Tibial nerve (tissue), 4 donors: ENCODE data around the gene HOXA5. TPM values are rescaled to one million over a fixed set of nuclear protein-coding genes. Genes with fewer than 3 reads are reported as not detected.
A peak's percentile ranks its signal among the peaks of the same experiment; 100 is the strongest.

Experiments used
- DNase-seq, 2 donors: peaks; one replicate each; pipeline ENCODE4 v3.0.0-alpha.2; 2019; ENCODE audit warnings: low spot score in 2 of 2
- H3K27ac ChIP-seq, 4 donors: fragments of 200-600 bp; sonication (generic) in 3 of 4; one replicate each; pipeline ENCODE4 v1.5.1; 2017 to 2019; ENCODE audit warnings: mild to moderate bottlenecking in 1 of 4
- H3K27me3 ChIP-seq, 2 donors: fragments of 200-600 bp; sonication (generic) in 1 of 2; one replicate each; pipeline versions ENCODE4 v1.5.1 to v1.6.0; 2017 to 2019
- H3K36me3 ChIP-seq, 3 donors: fragments of 200-600 bp; sonication (generic); one replicate each; pipeline ENCODE4 v1.5.1; 2018 to 2019
- H3K4me1 ChIP-seq, 4 donors: fragments of 200-600 bp; sonication (generic) in 3 of 4; one replicate each; pipeline ENCODE4 v1.5.1; 2017 to 2019
- H3K4me3 ChIP-seq, 4 donors: fragments of 200-600 bp; sonication (generic) in 3 of 4; one replicate each; pipeline ENCODE4 v1.5.1; 2017 to 2019; ENCODE audit warnings: mild to moderate bottlenecking in 1 of 4, moderate library complexity in 1 of 4
- H3K9me3 ChIP-seq, 4 donors: fragments of 200-600 bp; sonication (generic) in 3 of 4; one replicate each; pipeline ENCODE4 v1.5.1; 2017 to 2019
- EP300 ChIP-seq, 2 donors: sonication (generic); formaldehyde crosslinking; IDR thresholded peaks; one replicate each; pipeline ENCODE4 v1.6.1; 2017; ENCODE audit warnings: antibody characterized with exemption in 2 of 2, mild to moderate bottlenecking in 1 of 2
- POLR2A ChIP-seq, 2 donors: fragments of 450-650 bp; IDR thresholded peaks; one replicate each; pipeline ENCODE4 v1.6.1; 2017; ENCODE audit warnings: antibody characterized with exemption in 2 of 2, mild to moderate bottlenecking in 2 of 2, moderate library complexity in 2 of 2
- WGBS, 2 donors: methylation state at CpG; one replicate each; pipeline ENCODE4 v1.1.5; 2018; 5-methylcytosine and 5-hydroxymethylcytosine counted together
- total RNA-seq, 4 donors: library from RNA; depleted of rRNA; stranded (reverse); fragments of >200 nt; gene quantifications; one replicate each; pipeline ENCODE4 v1.1.0, GENCODE V29; 2016
- TF ChIP-seq, protein P1 (sequence below), 5 experiments: fragments of 200-600 bp in 3 of 5; fragments of 450-650 bp in 2 of 5; sonication (generic) in 3 of 5; IDR thresholded peaks; one replicate each; pipeline ENCODE4 v1.5.1; 2016 to 2019; ENCODE audit warnings: antibody characterized with exemption in 5 of 5, mild to moderate bottlenecking in 3 of 5, moderate library complexity in 2 of 5

Gene HOXA5
- total RNA-seq, 4 donors from 2014 or later: 12.0 to 25.9 (median 16.6) TPM

- H3K27me3 ChIP-seq: peaks cover 0 to 93% of the 10 kb centered on the region in 2 donors
- peak in 1 of 2 donors; percentile 9 for DNase-seq
- H3K36me3 ChIP-seq: no peaks in the 10 kb centered on the region
- TF ChIP-seq EP300 (IDR thresholded peaks at IDR 0.05) (no peak), POLR2A (IDR thresholded peaks at IDR 0.05) (no peak)
- TF ChIP-seq, protein P1, sequence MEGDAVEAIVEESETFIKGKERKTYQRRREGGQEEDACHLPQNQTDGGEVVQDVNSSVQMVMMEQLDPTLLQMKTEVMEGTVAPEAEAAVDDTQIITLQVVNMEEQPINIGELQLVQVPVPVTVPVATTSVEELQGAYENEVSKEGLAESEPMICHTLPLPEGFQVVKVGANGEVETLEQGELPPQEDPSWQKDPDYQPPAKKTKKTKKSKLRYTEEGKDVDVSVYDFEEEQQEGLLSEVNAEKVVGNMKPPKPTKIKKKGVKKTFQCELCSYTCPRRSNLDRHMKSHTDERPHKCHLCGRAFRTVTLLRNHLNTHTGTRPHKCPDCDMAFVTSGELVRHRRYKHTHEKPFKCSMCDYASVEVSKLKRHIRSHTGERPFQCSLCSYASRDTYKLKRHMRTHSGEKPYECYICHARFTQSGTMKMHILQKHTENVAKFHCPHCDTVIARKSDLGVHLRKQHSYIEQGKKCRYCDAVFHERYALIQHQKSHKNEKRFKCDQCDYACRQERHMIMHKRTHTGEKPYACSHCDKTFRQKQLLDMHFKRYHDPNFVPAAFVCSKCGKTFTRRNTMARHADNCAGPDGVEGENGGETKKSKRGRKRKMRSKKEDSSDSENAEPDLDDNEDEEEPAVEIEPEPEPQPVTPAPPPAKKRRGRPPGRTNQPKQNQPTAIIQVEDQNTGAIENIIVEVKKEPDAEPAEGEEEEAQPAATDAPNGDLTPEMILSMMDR (IDR thresholded peaks at IDR 0.05): no peak
- 65 to 69% methylated on average over 5 of the region's 5 CpGs for WGBS, 2 donors
- peak overlapping the region in 3 of 4 donors; percentile 1 to 88 (median 80) for H3K27ac ChIP-seq
- H3K4me3 ChIP-seq: peak overlapping the region in 1 of 4 donors; percentile 45
- H3K9me3 ChIP-seq: no peaks in the 10 kb centered on the region
- H3K4me1 ChIP-seq: peaks cover 0 to 44% (median 9%) of the 10 kb centered on the region in 4 donors
These were observed 34.4 kb upstream of the HOXA5 start for GRCh38 chr7:27177795-27178320.

DNA sequence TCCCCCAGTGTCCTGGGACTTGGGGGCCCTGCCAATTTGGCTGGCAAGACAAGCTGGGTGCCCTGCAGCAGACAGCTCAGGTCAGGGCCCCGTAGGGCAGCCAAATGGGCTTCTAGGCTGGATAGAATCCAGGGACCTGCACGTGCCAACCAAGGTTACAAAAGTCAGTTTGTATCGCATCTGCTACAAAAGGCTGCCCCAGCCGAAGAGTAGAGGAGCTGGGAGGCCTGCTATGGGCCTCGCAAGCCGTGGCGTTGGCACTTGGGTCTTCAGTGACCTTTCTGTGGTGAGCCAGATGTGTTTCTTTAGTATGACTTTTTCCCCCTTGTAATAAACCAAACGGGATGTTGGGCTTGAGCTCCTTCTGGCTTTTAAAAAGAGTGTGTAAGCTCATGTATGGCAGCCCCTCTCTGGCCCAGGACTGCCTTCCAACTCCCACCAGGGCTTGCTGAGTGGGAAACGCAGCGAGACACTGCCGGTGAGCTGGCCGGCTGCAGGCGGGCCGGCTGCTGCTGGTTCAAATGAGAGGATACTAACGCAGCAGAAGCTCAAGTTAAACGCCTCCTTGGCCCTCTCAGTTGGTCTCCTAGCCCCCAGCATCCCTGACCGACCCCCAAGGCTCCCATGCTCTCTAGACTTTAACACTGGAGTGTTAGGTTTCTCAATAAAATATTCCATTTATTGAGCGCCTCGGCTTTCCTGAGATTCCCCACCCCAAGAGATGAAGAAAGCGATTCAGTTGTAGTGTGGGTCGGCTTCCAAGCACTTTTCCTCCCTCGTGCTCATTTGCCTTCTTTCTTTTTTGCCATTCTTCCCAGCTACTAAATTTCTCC, 33.7 kb upstream of the HOXA5 start:
- H3K36me3 ChIP-seq: no peaks in the 10 kb centered on the region
- TF ChIP-seq POLR2A (IDR thresholded peaks at IDR 0.05): no peak
- no peak for TF ChIP-seq EP300 (IDR thresholded peaks at IDR 0.05)
- TF ChIP-seq, protein P1 (IDR thresholded peaks at IDR 0.05): no peak
- H3K4me1 ChIP-seq: peaks cover 0 to 44% (median 9%) of the 10 kb centered on the region in 4 donors
- DNase-seq: peak in 1 of 2 donors; percentile 12
- peaks cover 0 to 93% of the 10 kb centered on the region in 2 donors for H3K27me3 ChIP-seq
- WGBS, 2 donors: 57 to 81% methylated on average over 22 of the region's 22 CpGs
- peak overlapping the region; percentile 1 to 88 (median 52) for H3K27ac ChIP-seq
- H3K9me3 ChIP-seq: no peaks in the 10 kb centered on the region
- H3K4me3 ChIP-seq: peak overlapping the region in 1 of 4 donors; percentile 45

DNA sequence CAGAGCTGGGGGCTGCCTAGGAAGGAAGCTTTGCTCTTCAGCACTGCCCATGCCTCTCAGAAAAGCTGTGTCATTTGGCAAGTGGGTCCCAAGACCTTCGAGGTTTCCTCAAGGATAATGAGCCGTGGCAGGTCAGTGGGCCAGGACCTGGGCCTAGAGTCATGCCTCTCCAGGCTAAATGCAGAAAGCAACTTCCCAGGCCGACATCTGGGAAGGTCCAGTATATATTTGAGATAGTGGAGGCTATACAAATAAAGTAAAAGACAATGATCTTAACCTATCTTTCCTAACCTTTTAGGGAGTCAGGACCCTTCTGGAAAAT, 33.0 kb upstream of the HOXA5 start:
- DNase-seq: no peak

GRCh38 chr7:27175626-27176523, 32.4 kb upstream of the HOXA5 start:
- WGBS, 2 donors: 54 to 71% methylated on average over 36 to 40 of the region's 40 CpGs
- Histone ChIP-seq H3K36me3 (no peaks in the 10 kb centered on the region), H3K9me3 (no peaks in the 10 kb centered on the region), H3K4me1 (peaks cover 0 to 44% (median 9%) of the 10 kb centered on the region in 4 donors), H3K4me3 (peak overlapping the region in 2 of 4 donors; percentile 5 to 29), H3K27ac (peak overlapping the region in 3 of 4 donors; percentile 5 to 88 (median 80)), H3K27me3 (peaks cover 0 to 93% of the 10 kb centered on the region in 2 donors)
- peak in 1 of 2 donors; percentile 16 for DNase-seq
- TF ChIP-seq EP300 (IDR thresholded peaks at IDR 0.05): no peak

More for the DNA sequence above, 33.0 kb upstream of the HOXA5 start:
- 65 to 71% methylated on average over 3 of the region's 3 CpGs for WGBS, 2 donors
- H3K9me3 ChIP-seq: no peaks in the 10 kb centered on the region
- H3K27ac ChIP-seq: peak overlapping the region in 3 of 4 donors; percentile 1 to 88 (median 80)
- peaks cover 0 to 93% of the 10 kb centered on the region in 2 donors for H3K27me3 ChIP-seq
- peaks cover 0 to 44% (median 9%) of the 10 kb centered on the region in 4 donors for H3K4me1 ChIP-seq
- no peaks in the 10 kb centered on the region for H3K36me3 ChIP-seq
- TF ChIP-seq POLR2A (IDR thresholded peaks at IDR 0.05) (no peak), EP300 (IDR thresholded peaks at IDR 0.05) (no peak)
- TF ChIP-seq, protein P1 (IDR thresholded peaks at IDR 0.05): no peak
- H3K4me3 ChIP-seq: peak overlapping the region in 2 of 4 donors; percentile 5 to 45
